HEK293 (cell line): Measurements from ENCODE around the gene TGM5.

Experiments used
- GLIS1 ChIP-seq: fragments of 450-650 bp; formaldehyde crosslinking; IDR thresholded peaks from 2 replicates; pipeline ENCODE4 v1.5.1; 2016; ENCODE audit warnings: missing biosample characterization, missing genetic modification characterization
- ZBTB48 ChIP-seq: fragments of 450-650 bp; formaldehyde crosslinking; IDR thresholded peaks from 2 replicates; pipeline ENCODE4 v1.5.1; 2016; ENCODE audit warnings: missing biosample characterization, missing genetic modification characterization
- ZNF23 ChIP-seq: fragments of 450-650 bp; formaldehyde crosslinking; IDR thresholded peaks from 2 replicates; pipeline ENCODE4 v1.5.1; 2016; ENCODE audit warnings: missing biosample characterization, missing genetic modification characterization, borderline replicate concordance
- TF ChIP-seq, protein P1 (sequence below): fragments of 450-650 bp; formaldehyde crosslinking; IDR thresholded peaks from 2 replicates; pipeline ENCODE4 v1.5.1; 2016; ENCODE audit warnings: missing biosample characterization, missing genetic modification characterization
- TF ChIP-seq, protein P2 (sequence below): fragments of 450-650 bp; formaldehyde crosslinking; IDR thresholded peaks from 2 replicates; pipeline ENCODE4 v1.5.1; 2016; ENCODE audit warnings: missing biosample characterization, missing genetic modification characterization
- TF ChIP-seq, protein P3 (sequence below): fragments of 450-650 bp; IDR thresholded peaks from 2 replicates; pipeline ENCODE4 v1.5.1; 2018; ENCODE audit warnings: missing biosample characterization, missing genetic modification characterization

DNA sequence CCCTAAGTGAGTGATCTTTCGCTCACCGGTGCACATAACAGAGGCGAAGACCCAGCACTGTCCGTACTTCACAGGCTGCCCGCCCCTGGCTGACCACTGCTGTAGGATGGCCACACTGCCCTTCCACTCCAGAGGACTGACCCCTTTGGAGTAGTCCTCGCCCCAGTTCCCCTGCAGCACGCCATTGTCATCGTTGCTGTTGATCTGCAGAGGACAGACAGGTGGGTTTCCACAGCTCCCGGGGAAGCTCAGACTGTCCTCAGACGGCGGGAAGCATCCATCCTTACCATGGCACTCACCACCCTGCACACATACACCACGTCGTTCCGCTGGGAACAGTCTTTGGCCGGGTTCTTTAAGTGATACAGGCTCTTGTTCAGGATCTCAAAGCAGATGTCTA, 20.5 kb upstream of the TGM5 start:
- TF ChIP-seq, protein P1, sequence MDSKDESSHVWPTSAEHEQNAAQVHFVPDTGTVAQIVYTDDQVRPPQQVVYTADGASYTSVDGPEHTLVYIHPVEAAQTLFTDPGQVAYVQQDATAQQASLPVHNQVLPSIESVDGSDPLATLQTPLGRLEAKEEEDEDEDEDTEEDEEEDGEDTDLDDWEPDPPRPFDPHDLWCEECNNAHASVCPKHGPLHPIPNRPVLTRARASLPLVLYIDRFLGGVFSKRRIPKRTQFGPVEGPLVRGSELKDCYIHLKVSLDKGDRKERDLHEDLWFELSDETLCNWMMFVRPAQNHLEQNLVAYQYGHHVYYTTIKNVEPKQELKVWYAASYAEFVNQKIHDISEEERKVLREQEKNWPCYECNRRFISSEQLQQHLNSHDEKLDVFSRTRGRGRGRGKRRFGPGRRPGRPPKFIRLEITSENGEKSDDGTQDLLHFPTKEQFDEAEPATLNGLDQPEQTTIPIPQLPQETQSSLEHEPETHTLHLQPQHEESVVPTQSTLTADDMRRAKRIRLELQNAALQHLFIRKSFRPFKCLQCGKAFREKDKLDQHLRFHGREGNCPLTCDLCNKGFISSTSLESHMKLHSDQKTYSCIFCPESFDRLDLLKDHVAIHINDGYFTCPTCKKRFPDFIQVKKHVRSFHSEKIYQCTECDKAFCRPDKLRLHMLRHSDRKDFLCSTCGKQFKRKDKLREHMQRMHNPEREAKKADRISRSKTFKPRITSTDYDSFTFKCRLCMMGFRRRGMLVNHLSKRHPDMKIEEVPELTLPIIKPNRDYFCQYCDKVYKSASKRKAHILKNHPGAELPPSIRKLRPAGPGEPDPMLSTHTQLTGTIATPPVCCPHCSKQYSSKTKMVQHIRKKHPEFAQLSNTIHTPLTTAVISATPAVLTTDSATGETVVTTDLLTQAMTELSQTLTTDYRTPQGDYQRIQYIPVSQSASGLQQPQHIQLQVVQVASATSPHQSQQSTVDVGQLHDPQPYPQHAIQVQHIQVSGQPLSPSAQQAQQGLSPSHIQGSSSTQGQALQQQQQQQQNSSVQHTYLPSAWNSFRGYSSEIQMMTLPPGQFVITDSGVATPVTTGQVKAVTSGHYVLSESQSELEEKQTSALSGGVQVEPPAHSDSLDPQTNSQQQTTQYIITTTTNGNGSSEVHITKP (tag by site-specific recombination) = no peak
- TF ChIP-seq ZNF23 = no peak
- TF ChIP-seq, protein P2, sequence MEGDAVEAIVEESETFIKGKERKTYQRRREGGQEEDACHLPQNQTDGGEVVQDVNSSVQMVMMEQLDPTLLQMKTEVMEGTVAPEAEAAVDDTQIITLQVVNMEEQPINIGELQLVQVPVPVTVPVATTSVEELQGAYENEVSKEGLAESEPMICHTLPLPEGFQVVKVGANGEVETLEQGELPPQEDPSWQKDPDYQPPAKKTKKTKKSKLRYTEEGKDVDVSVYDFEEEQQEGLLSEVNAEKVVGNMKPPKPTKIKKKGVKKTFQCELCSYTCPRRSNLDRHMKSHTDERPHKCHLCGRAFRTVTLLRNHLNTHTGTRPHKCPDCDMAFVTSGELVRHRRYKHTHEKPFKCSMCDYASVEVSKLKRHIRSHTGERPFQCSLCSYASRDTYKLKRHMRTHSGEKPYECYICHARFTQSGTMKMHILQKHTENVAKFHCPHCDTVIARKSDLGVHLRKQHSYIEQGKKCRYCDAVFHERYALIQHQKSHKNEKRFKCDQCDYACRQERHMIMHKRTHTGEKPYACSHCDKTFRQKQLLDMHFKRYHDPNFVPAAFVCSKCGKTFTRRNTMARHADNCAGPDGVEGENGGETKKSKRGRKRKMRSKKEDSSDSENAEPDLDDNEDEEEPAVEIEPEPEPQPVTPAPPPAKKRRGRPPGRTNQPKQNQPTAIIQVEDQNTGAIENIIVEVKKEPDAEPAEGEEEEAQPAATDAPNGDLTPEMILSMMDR (tag by site-specific recombination) = no peak
- TF ChIP-seq ZBTB48 (tag by site-specific recombination) = no peak
- TF ChIP-seq, protein P3, sequence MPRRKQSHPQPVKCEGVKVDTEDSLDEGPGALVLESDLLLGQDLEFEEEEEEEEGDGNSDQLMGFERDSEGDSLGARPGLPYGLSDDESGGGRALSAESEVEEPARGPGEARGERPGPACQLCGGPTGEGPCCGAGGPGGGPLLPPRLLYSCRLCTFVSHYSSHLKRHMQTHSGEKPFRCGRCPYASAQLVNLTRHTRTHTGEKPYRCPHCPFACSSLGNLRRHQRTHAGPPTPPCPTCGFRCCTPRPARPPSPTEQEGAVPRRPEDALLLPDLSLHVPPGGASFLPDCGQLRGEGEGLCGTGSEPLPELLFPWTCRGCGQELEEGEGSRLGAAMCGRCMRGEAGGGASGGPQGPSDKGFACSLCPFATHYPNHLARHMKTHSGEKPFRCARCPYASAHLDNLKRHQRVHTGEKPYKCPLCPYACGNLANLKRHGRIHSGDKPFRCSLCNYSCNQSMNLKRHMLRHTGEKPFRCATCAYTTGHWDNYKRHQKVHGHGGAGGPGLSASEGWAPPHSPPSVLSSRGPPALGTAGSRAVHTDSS (tag by site-specific recombination) = no peak
- TF ChIP-seq GLIS1 (tag by site-specific recombination) = no peak
